K562 (cell line): ENCODE measurements around the gene KLHL6. TPM values are rescaled to one million over a fixed set of nuclear protein-coding genes. Genes with fewer than 3 reads are reported as not detected.

Experiments
- ATAC-seq: fragments of 200-7000 bp; cut with Tn5 transposase; 3 replicates; pipeline ENCODE4 v1.9.1; 2020; ENCODE audit warnings: moderate library complexity
- BruUV-seq: library from RNA; stranded (reverse); fragments of 400-500 nt; replicated peaks from 2 replicates; lab custom pipeline; 2021; lab: Mats Ljungman, UMichigan
- CTCF ChIA-PET: fragments of 300-600 bp; formaldehyde crosslinking; extraction: SDS; loops from one replicate; lab custom pipeline; 2021; ENCODE audit warnings: low intra/inter-chr PET ratio; lab: Yijun Ruan, JAX
- POLR2A ChIA-PET: fragments of 300-600, 350-650 bp; sonication (Branson Sonifier 250); formaldehyde crosslinking; extraction: SDS; loops from one replicate; lab custom pipeline; 2021; ENCODE audit warnings: antibody characterized with exemption, inconsistent platforms; lab: Yijun Ruan, JAX
- DNase-seq, 4 experiments: peaks; one replicate each; pipeline versions ENCODE4 v3.0.0 to v3.0.0-alpha.2; 2011 to 2018; ENCODE audit warnings: low spot score in 3 of 4, mixed read lengths in 3 of 4; ENCODE audit errors: extremely low read depth in 1 of 4
- FAIRE-seq: peaks from 2 replicates; lab custom pipeline; 2011; peaks lifted over from hg19 to GRCh38; lab: Jason Lieb, UNC
- H2AFZ ChIP-seq: 2 replicates; pipeline ENCODE4 v1.6.0; 2011; ENCODE audit warnings: low read depth, low read length, control low read depth, inconsistent platforms
- H3K27ac ChIP-seq: fragments of 200-600 bp; 3 replicates; pipeline ENCODE4 v1.8.0; 2011; ENCODE audit warnings: low read depth, mild to moderate bottlenecking, control low read depth, inconsistent platforms, low read length, moderate library complexity, mixed read lengths; ENCODE audit errors: extremely low read depth
- H3K27me3 ChIP-seq, 2 experiments: fragments of 300-600 bp in 1 of 2; 2 replicates in 1 of 2; 3 replicates in 1 of 2; pipeline versions ENCODE4 v1.6.0 to v1.8.0; 2011; ENCODE audit warnings: inconsistent platforms in 2 of 2, low read length in 2 of 2, mild to moderate bottlenecking in 1 of 2, mixed read lengths in 1 of 2, moderate library complexity in 1 of 2; ENCODE audit not compliant: control insufficient read depth in 2 of 2, insufficient read depth in 2 of 2
- H3K36me3 ChIP-seq: fragments of 300-600 bp; 3 replicates; pipeline ENCODE4 v1.8.0; 2011; ENCODE audit warnings: mild to moderate bottlenecking, low read length, inconsistent platforms; ENCODE audit not compliant: control insufficient read depth, insufficient read depth
- H3K4me1 ChIP-seq, 2 experiments: fragments of 200-600 bp in 1 of 2; replicated peaks in 1 of 2; 2 replicates in 1 of 2; 3 replicates in 1 of 2; pipeline versions ENCODE4 v1.5.1 to v1.8.0; 2011; ENCODE audit warnings: inconsistent platforms in 2 of 2, low read length in 2 of 2, mild to moderate bottlenecking in 1 of 2, mixed read lengths in 1 of 2, moderate library complexity in 1 of 2; ENCODE audit not compliant: control insufficient read depth in 2 of 2, insufficient read depth in 2 of 2
- H3K4me2 ChIP-seq: 2 replicates; pipeline ENCODE4 v1.6.1; 2011; ENCODE audit warnings: low read length, control low read depth, inconsistent platforms, mixed read lengths; ENCODE audit not compliant: insufficient read depth
- H3K4me3 ChIP-seq: fragments of 200-600 bp; sonication (generic), shearing (Covaris generic); 2 replicates; pipeline ENCODE4 v1.5.1; 2016; ENCODE audit warnings: control low read depth, inconsistent platforms
- H3K79me2 ChIP-seq: fragments of 200-600 bp; 3 replicates; pipeline ENCODE4 v1.8.0; 2011; ENCODE audit warnings: low read length, inconsistent platforms; ENCODE audit not compliant: control insufficient read depth, insufficient read depth
- H3K9ac ChIP-seq, 2 experiments: 2 replicates each; pipeline versions ENCODE4 v1.6.0 to v1.6.1; 2011; ENCODE audit warnings: low read depth in 2 of 2, low read length in 2 of 2, control low read depth in 1 of 2, inconsistent platforms in 1 of 2, mild to moderate bottlenecking in 1 of 2, mixed read lengths in 1 of 2; ENCODE audit not compliant: insufficient read depth in 1 of 2
- H3K9me1 ChIP-seq: one replicate; pipeline ENCODE4 v1.6.0; 2011; ENCODE audit warnings: inconsistent platforms, mild to moderate bottlenecking, low read length, moderate library complexity; ENCODE audit not compliant: control insufficient read depth, insufficient read depth
- H3K9me3 ChIP-seq: replicated peaks from 2 replicates; pipeline ENCODE4 v1.5.1; 2011; ENCODE audit warnings: low read depth, low read length, inconsistent platforms; ENCODE audit not compliant: control insufficient read depth, insufficient read depth
- H4K20me1 ChIP-seq: replicated peaks from 2 replicates; pipeline ENCODE4 v1.6.1; 2011; ENCODE audit warnings: low read length, inconsistent platforms, mixed read lengths; ENCODE audit not compliant: control insufficient read depth, insufficient read depth
- ARID1B ChIP-seq: fragments of 450-650 bp; IDR thresholded peaks from 2 replicates; pipeline ENCODE4 v1.6.1; 2016; ENCODE audit warnings: antibody characterized with exemption, mild to moderate bottlenecking, inconsistent platforms
- BCL6 ChIP-seq: fragments of 250-450 bp; sonication (Bioruptor Pico); IDR thresholded peaks from 2 replicates; pipeline ENCODE4 v1.4.0; 2020
- GMEB1 ChIP-seq: fragments of 250-450 bp; sonication (Bioruptor Pico); IDR thresholded peaks from 2 replicates; pipeline ENCODE4 v1.4.0; 2020; ENCODE audit warnings: mild to moderate bottlenecking
- MAFG ChIP-seq: fragments of 450-650 bp; conservative IDR thresholded peaks from 2 replicates; pipeline ENCODE4 v1.6.1; 2016; ENCODE audit warnings: missing genetic modification characterization, missing compliant biosample characterization
- NCOA6 ChIP-seq: fragments of 450-650 bp; IDR thresholded peaks from 2 replicates; pipeline ENCODE4 v1.6.1; 2017; ENCODE audit warnings: mild to moderate bottlenecking
- NR2F6 ChIP-seq: fragments of 450-650 bp; formaldehyde crosslinking; IDR thresholded peaks from 2 replicates; pipeline ENCODE4 v1.4.0; 2020; ENCODE audit warnings: mild to moderate bottlenecking
- NR3C1 ChIP-seq: sonication (generic); formaldehyde crosslinking; IDR thresholded peaks from 2 replicates; pipeline ENCODE4 v1.8.1; 2022; ENCODE audit warnings: missing genetic modification reagents
- PRDM10 ChIP-seq: fragments of 450-650 bp; IDR thresholded peaks from 2 replicates; pipeline ENCODE4 v1.6.1; 2018; ENCODE audit not compliant: partially characterized antibody
- SIN3B ChIP-seq: fragments of 450-650 bp; IDR thresholded peaks from 2 replicates; pipeline ENCODE4 v1.6.1; 2017; ENCODE audit warnings: low read depth, mild to moderate bottlenecking, moderate library complexity
- SNIP1 ChIP-seq: fragments of 450-650 bp; IDR thresholded peaks from 2 replicates; pipeline ENCODE4 v1.7.1; 2017; ENCODE audit warnings: low read depth, mild to moderate bottlenecking
- TCF7L2 ChIP-seq: fragments of 150-350 bp; IDR thresholded peaks from 2 replicates; pipeline ENCODE4 v1.6.1; 2016; ENCODE audit warnings: low read depth, mild to moderate bottlenecking, low read length, moderate library complexity
- TRIM25 ChIP-seq: fragments of 450-650 bp; IDR thresholded peaks from 2 replicates; pipeline ENCODE4 v1.7.0; 2016; ENCODE audit warnings: borderline replicate concordance
- ZNF12 ChIP-seq: sonication (generic); formaldehyde crosslinking; IDR thresholded peaks from 2 replicates; pipeline ENCODE4 v1.4.0; 2020; ENCODE audit warnings: mild to moderate bottlenecking, missing genetic modification reagents
- ZNF146 ChIP-seq: IDR thresholded peaks from one replicate; pipeline ENCODE4 v1.6.1; 2018; ENCODE audit warnings: missing compliant biosample characterization; ENCODE audit not compliant: unreplicated experiment
- ZNF224 ChIP-seq: sonication (generic); formaldehyde crosslinking; IDR thresholded peaks from 2 replicates; pipeline ENCODE4 v1.8.0; 2022; ENCODE audit warnings: mild to moderate bottlenecking, missing genetic modification reagents
- ZNF395 ChIP-seq: fragments of 200-800 bp; sonication (Bioruptor generic); IDR thresholded peaks from 2 replicates; pipeline ENCODE4 v1.6.1; 2017; ENCODE audit warnings: missing genetic modification characterization, missing compliant biosample characterization
- WGBS: fragments of 100-300 bp; shearing (Covaris generic); methylation state at CpG from one replicate; pipeline ENCODE4 v1.1.6; 2016; ENCODE audit warnings: low coverage, mixed read lengths; ENCODE audit not compliant: insufficient coverage; ENCODE audit errors: missing lambda C conversion rate; 5-methylcytosine and 5-hydroxymethylcytosine counted together
- in situ Hi-C: fragments of 300-500 bp; cut with MboI; formaldehyde crosslinking; loops from 4 replicates; pipeline ENCODE4 v1.15.0; 2018; ENCODE audit warnings: inconsistent platforms, mixed read lengths
- intact Hi-C: fragments of 100-400 bp; cut with micrococcal nuclease; formaldehyde crosslinking; loops from 2 replicates; pipeline ENCODE4 v1.14.2; 2022
- polyA plus RNA-seq, 8 experiments: library from polyadenylated mRNA; depleted of rRNA in 4 of 8; stranded (reverse) in 5 of 8; unstranded in 3 of 8; fragments of >200 nt; fragmentation: Nextera tagmentation in 2 of 8; fragmentation: Illumina TruSeq in 1 of 8; extraction: Ambion mirVana in 2 of 8; extraction: Trizol in 1 of 8; gene quantifications; 2 replicates each; pipeline versions ENCODE4 v1.2.1 to v1.2.3, GENCODE V29; 2011 to 2014; ENCODE audit warnings: inconsistent platforms in 1 of 8, missing spikeins in 1 of 8
- total RNA-seq, 7 experiments: library from RNA; depleted of rRNA in 6 of 7; stranded (reverse); fragments of >200 nt in 6 of 7; fragmentation: Illumina TruSeq in 2 of 7; extraction: Trizol in 2 of 7; gene quantifications; 2 replicates each; pipeline versions ENCODE4 v1.2.1 to v1.2.3, GENCODE V29; 2011 to 2021; ENCODE audit warnings: low replicate concordance in 1 of 7

The KLHL6 gene
- total and polyA plus RNA-seq, 9 of the 15 experiments (the other 6 are each of a cell fraction or from before 2014, with no cell fraction given) = 0.18 to 2.1 (median 1.4) TPM

GRCh38 chr3:183563536-183563874 lies 8.0 kb upstream of the KLHL6 start:
- Histone ChIP-seq H4K20me1 (no peaks in the 10 kb centered on the region), H3K4me2 (no peak overlapping the region), H3K79me2 (no peaks in the 10 kb centered on the region), H3K9me1 (no peaks in the 10 kb centered on the region), H3K27ac (no peak overlapping the region), H3K36me3 (no peaks in the 10 kb centered on the region), H3K9me3 (no peaks in the 10 kb centered on the region), H3K9ac (no peak overlapping the region), H3K4me1 (peaks cover 5 to 6% of the 10 kb centered on the region in 2 experiments; a peak in 3 of 5 replicates), H2AFZ (no peak overlapping the region), H3K4me3 (no peak overlapping the region), H3K27me3 (no peaks in the 10 kb centered on the region)
- DNase-seq = no peak
- no peak for ATAC-seq
- no TSS peak for BruUV-seq
- ChIA-PET POLR2A (no interaction called here), CTCF (interaction anchor here (1.5 kb wide), 1 partner anchor 94 kb away, joined by 5 read pairs; no protein-coding TSS in a partner anchor)
- WGBS = 68% methylated on average over 2 of the region's 2 CpGs
- no peak for FAIRE-seq
- intact Hi-C loops (loop anchor here (5.0 kb wide), 3 partner anchors 46 to 376 kb away; no protein-coding TSS in a partner anchor), in situ Hi-C loops (no loop called here)
- TF ChIP-seq BCL6 (CRISPR knock-in tag) = no peak
- TF ChIP-seq MAFG (tag) = no peak
- no peak for TF ChIP-seq ZNF146 (CRISPR knock-in tag)
- TF ChIP-seq SIN3B = no peak
- no peak for TF ChIP-seq NR3C1 (CRISPR knock-in tag)
- no peak for TF ChIP-seq PRDM10
- no peak for TF ChIP-seq NR2F6
- no peak for TF ChIP-seq TRIM25
- TF ChIP-seq NCOA6 = no peak
- no peak for TF ChIP-seq ZNF12 (CRISPR knock-in tag)
- TF ChIP-seq GMEB1 = no peak
- no peak for TF ChIP-seq SNIP1
- TF ChIP-seq ZNF395 (CRISPR knock-in tag) = no peak
- TF ChIP-seq ZNF224 (CRISPR knock-in tag) = no peak
- no peak for TF ChIP-seq ARID1B
- TF ChIP-seq TCF7L2 = no peak
